HG03103 (cell line): Measurements from ENCODE around the gene GAL.

Experiments used
- ATAC-seq: cut with Tn5 transposase; IDR thresholded peaks from one replicate; pipeline ENCODE4 v1.9.1; 2021; ENCODE audit warnings: low read depth; ENCODE audit not compliant: unreplicated experiment

Gene GAL

DNA sequence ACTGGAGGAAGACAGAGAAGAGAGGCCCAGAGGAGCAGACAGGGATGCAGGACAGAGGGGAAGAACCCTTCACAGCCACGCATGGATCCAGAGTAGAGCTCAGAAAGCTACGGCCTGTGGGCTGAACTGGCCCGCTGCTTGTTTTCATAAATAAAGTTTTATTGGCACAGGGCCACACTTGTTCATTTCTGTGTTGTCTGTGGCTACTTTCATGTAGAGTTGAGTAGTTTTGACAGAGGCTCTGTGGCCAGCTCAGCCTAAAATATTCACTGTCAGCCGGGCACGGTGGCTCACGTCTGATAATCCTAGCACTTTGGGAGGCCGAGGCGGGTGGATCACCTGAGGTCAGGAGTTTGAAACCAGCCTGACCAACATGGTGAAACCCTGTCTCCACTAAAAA is 26.2 kb upstream of the GAL start:
- no peak for ATAC-seq

DNA sequence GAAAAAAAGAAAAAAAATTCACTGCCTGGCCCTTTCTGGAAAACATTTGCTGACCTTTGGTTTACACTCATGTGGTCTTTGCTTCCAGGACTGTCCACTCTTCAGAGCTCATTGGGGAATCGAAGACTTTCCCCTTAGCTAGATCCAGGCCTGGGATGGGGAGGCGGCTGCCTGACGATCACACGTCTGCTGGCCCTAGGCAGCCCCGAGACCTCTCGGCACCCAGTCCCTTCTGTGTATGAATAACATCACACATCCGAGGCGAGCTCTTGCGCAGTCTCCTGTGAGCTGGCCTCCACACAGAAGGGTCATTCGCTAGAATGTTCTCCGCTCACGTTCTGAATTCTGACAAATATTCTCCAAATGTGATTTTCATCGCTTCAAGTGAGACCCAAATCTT is 25.7 kb upstream of the GAL start:
- no peak for ATAC-seq

DNA sequence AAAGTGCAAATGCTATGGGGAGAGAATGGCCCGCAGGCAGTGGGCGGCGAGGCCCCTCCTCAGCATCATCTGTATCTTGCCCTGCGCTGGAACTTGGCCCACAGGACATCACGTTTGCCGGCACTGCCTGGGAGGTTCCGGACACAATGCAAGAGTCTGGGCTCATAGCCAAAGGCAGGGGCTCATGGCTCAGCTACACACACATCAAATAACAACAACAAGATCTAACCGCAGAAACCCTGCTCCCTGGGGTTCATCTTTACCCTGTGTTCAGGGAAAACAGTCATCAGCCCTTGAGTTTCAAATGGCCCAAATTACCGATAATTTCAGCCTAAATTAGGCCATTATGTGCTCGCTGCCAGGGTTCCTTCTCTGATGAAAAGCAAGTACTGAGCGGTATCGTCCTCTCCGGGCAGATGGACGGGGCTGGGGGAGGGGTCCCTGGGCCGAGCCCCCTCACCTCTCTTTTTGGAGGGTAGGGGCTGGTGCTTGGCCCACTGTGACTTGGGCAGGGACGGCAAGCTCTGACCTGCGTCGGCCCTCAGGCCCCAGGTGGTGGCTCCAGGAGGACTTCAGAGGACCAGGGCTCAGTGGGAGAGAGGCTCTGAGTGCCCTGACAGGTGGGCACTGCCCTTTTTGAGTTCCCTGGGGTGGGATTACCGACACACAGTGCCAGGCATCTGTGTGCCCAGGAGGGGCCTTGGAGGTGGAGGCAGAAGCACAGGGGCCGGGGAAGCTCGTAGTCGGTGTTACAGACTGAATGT is 25.0 kb upstream of the GAL start:
- ATAC-seq, result no peak

DNA sequence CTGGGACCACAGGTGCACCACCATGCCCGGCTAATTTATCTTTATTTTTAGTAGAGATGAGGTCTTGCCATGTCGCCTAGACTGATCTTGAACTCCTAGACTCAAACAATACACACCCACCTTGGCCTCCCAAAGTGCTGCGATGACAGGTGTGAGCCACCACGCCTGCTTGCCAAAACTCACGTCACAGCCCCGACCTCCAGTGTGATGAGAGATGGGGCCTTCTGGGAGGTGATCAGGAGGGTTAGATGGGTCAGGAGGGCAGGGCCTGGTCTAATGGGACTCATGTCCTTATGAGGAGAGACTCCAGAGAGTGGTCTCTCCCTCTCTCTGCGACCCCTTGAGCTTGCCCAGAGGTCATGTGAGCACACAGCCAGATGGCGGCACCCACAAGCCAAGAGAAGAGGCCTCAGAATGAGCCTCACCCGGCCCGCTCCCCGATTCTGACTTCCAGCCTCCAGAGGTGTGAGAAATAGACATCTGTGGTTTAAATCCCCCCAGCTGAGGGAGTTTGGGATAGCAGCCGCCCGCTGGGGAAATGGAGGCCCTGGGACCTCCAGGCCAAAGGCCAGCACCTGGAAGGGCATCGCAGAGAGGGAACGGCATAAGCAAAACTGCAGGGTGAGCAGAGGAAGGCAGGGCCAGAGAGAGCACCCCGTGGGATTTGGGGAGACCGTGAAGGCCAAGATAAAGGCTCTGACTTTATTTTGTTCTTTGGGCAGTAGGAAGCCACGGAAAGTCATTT is 24.1 kb upstream of the GAL start:
- no peak for ATAC-seq

DNA sequence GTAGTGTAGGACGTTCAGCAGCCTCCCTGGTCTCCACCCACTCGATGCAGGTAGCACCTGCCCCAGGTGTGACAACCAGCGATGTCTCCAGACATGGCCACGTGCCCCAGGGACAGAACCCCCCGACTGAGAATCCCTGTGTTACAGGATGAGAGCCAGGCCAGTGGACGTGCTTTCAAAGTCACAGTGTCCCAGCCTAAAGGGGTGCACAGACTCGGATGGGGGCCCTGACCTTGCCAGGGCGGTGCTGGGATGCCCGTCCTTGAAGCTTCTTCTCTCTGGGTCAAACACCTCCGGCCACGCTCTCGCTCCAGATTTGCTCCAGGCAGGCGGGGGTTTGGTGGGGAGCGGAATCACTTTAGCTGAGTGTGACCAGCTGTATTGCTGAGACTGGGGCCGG is 23.3 kb upstream of the GAL start:
- ATAC-seq, result no peak

DNA sequence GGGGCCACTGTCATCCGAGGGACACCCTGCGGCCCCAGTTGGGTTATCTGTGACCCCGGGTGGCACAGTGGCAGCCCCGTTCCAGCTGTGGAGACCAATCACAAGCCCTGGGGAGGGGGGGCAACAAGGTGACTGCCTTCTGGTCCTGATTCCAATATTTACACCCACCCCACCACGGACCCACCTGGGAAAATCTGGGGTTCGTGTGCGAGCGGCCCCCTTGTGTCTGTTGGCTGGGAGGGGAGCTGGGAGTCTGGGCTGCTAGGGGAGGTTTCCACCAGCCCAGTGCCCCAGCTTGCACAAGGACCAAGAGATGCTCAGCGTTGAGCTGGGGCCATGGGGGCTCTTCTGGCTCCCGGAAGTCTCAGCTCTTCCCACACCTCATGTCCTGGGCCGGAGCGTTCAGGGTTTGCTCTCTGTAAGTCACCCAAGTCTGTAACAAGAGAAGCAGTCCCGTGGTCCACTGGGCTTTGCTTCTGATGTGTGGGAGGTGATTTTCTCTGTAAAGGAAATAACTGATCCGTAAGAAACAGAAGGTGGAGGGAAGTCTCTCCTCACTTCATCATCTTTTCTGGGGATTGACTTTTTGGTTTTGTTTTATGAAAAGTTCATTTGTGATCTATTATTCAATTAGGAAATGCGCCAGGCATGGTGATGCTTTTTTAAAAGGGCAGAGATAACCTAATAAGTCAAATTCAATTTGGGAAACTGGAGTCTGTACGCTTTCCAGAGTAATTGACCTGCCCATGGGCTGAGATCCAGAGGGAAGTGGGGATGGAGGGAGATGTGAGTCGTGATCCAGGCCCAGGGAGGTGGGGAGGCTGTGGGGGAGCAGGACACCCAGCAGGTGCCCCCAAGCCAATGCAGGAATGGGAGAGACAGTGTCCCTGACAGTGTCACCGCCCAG is 22.4 kb upstream of the GAL start:
- no peak for ATAC-seq

DNA sequence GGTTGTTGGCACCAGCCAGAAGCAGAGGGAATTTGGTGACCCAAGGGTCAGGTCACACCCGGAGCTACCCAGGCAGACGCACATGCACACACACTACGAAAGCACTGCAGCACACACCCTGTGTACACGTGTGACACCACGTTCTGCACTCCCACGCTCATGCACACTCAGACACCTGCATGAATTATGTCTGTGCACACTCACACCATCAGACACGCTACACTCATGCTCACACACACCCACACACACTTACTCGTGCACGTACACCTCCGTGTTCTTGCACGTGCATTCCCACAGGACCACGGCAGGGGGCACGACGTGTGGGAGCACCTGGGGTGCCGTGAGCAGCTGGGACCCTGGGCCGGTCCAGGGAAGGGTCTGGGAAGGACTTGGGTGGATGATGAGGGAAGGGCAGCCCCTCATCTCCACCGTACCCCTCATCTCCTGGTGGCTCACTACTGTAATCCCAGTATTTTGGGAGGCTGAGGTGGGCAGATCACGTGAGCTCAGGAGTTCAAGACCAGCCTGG is 20.8 kb upstream of the GAL start:
- ATAC-seq, result no peak

DNA sequence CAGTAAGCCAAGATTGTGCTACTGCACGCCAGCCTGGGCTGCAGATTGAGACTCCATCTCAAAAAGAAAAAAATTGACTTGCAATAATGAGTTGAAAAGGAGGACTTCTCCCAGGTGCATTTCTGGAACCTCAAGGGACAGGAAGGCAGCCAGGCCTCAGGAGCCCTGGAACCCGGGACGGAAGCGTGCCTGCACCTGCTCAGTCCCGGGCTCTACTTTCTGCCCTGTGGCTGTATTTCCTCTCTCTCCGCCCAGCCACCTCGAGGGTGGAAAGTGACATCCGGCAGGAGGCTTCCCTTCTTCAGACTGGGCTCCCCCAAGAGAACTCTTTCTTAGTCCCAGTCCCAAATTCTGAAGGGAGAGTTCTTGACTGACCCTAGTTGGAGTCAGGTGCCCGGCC is 20.2 kb upstream of the GAL start:
- no peak for ATAC-seq

DNA sequence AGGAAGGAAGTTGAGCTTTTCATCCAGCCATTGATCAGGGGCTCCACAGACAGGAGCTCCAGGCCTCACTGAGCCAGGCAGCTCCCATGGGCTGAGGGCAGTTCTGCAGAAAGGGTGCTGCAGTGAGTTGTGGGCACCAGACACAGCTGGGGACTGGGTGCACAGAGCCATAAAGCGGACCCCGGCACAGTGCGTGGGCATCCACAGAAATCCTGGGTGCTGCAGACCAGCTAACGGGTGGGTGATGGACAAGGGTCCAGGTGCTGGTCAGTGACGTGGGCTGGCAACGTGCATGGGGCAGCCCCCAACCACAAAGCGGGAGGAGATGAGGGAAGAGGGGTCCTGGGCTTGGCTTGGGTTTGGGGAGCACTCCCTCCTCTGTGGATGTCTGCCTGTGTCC is 19.4 kb upstream of the GAL start:
- no peak for ATAC-seq

DNA sequence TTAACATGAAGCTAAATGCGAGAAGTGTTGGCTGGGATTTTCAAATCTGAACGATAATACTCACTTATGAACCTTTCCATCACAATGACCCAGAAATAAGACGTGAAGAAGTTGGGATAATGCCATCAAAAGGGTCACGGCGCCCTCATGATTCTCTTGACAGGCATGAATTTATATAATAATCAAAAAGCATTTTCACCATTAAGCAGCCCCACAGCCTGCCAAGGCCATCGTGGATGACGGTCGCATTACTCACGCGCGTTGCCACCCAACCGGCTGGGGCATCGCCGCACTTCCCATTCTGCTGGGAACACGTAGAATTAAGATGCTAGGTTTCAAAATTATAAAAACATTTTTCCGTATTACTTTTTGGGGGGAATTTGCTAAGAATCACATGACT is 18.9 kb upstream of the GAL start:
- ATAC-seq, result no peak

DNA sequence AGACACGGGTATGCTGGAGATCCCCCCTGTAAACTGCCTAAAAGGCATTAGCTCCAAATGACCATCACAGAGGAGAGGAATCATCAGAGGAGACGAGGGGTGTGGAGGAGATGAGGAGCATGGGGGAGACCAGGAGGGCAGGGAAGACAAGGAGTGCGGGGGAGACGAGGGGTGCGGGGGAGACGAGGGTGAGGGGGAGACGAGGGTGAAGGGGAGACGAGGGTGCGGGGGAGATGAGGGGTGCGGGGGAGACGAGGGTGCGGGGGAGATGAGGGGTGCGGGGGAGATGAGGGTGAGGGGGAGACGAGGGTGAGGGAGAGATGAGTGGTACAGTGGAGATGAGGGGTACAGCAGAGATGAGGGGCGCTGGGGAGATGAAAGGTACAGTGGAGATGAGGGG is 17.5 kb upstream of the GAL start:
- no peak for ATAC-seq

DNA sequence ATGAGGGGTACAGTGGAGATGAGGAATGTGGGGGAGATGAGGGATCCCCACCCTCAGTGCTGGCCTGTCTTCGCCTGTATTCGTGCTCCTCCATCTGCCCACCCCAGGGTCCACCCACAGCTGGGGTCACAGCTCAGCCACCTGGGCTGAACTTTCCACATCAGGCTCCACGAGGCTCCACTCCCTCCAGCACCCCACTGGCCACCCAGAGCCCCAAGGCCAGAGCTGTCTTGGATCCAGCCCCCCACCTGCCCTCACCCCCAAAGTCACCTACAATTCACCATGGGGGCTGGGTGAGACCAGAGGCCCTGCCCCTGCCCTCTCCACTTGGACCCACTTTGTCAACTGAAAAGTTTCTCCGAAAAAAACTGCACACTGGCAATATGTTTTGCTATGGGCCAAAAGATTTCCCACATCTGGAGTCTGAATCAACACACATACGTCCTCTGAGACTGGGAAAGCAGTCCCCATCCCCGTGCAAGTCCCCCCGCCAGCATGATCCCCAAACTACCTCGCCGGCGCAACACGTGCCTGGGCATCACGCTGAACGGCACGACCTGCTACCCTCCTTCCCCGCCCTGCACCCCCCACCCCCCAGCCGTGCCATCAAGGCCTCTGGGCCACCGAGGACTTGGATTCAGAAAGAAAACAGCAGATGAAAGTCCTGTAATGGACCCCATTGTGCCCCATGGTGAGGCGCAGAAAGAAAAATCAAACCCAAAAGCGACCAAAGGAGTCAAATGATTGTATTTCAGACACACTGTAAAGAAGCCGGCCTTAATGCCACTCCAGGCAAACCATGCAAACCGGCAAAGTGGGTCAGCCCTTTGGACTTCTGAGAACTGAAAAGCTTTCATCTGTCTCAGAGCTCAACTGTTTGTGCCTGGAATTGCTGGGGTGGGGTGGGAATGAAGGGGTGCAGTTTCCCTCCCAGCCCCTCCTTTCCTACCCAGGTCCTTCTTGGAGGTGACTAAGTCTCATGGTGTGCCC is 16.5 kb upstream of the GAL start:
- ATAC-seq, result no peak

DNA sequence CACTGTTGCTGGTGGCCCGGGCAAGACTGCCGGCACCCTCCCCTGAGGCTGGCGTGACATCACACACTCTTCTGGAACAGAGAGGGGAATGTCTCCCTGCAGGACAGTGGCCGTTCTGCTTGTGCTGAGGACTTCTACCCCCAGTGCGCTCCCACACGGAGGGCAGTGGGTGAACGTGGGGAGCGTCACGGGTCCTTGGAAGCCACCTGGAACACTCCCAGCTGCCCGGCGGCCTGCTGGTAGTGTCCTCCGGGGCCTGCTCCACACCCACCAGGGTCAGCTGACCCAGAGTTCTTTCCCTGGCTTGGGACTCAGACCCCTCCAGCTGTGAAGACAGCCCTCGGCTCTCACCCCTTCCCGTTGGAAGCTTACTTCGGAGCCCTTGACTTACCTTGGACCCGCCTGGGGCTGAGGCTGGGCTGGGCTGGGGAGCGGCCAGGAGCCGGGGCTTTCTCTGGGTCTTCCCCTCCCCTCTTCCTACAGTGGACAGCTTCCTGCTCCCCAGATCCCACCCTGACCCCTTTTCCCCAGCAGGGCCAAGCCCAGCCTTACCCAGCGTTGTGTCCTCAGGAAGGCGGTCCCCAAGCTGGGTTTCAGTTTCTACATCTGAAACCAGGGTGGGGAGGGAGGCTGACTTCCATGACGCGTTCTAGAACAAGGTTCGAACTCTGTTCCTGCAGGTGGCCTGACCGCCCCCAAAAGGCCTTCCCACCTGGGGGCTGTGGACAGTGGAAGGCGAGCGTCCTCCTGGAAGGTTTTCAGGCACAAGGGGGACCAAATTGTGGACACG is 14.8 kb upstream of the GAL start:
- ATAC-seq, result no peak

DNA sequence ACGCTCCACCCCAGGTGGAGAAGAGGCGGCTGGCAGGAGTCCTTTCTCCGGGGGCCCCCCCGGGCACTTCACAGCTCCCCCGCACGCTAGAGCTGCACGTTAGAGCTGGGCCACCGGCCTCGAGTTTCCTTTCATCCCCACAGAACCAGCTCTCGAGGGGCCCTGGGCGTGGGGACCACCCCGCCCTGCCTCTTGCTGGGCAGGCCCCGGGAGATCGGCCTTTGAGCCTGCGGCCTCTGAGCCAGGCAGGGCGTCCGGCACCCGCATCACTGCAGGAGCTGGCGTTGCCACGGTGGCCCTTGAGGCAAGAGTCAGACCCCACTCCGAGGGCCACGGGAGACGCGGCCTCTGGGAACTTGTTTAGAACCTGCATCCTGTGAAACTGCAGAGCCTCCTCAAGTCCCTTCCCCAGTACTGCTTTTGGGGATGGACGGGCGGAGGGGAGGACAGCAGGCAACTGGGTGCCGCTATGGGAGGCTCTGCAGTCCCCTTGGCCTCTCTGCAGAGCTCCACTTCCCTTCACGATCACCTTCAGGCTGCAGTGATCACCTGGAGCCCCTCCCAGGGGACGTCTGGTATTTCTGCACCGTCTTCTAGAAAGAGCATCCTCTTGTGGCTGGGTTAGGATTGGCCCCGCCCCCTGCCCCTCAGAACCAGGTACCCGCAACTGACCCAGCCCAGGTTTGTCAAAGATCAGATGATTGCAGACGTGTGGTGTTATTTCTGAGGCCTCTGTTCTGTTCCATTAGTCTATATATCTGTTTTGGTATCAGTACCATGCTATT is 13.9 kb upstream of the GAL start:
- ATAC-seq, result no peak

DNA sequence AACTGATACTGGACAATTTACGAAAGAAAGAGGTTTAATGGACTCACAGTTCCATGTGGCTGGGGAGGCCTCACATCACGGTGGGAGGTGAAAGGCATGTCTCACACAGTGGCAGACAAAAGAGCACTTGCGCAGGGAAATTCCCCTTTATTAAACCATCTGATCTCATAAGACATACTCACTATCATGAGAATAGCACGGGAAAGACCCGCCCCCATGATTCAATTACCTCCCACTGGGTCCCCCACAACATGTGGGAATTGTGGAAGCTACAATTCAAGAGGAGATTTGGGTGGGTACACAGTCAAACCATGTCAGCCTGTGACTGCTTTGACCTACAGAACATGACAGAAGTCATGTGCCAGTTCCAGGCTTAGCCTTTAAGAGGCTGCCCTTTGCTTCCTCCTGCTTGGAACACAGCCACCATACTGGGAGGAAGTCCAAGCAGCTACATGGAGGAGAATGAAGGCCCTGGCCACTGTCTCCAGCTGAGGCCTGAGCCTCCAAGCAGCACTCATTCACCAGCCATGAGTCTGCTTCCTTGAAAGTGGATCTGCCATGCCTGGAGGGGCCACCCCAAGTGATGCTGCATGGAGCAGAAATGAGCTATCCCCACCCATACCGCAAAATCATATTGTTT is 10.9 kb upstream of the GAL start:
- no peak for ATAC-seq

DNA sequence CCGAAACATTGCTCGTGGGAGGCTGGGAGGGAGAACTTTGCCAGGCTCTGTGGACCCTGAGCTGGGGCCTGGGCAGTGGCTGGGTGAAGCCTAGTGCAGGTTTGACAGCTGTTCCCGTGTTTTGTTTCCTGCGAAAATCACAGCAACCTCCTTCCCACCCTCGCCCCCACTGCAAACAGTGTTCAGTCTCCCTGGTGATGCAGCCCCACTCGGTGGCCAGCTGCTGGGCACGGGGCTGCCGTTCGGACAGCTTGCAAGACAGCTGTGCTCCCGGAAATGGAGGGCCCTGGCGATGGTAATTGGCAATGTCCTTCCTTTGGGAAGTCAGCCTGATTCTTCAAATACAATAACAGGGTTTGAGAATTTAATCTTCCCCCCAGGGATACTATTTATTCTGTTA is 10.4 kb upstream of the GAL start:
- no peak for ATAC-seq

DNA sequence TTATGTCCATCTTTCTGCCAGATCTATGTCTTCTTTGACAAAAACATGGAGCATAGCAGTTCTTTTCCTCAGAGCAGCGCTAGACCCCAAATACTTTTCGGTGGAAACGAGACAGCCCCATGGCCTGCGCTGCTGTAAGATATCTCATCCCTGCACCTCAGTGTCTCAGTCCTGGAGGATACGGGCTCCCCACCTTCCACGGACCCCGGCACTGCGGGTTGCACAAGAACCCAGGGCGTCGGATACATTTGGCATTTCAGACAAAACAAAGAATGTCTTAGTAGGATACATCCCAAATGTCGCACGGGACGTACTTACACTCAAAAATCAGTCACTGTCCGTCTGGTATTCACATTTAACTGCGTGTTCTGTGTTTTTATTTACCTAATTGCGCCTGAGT is 9.9 kb upstream of the GAL start:
- no peak for ATAC-seq

DNA sequence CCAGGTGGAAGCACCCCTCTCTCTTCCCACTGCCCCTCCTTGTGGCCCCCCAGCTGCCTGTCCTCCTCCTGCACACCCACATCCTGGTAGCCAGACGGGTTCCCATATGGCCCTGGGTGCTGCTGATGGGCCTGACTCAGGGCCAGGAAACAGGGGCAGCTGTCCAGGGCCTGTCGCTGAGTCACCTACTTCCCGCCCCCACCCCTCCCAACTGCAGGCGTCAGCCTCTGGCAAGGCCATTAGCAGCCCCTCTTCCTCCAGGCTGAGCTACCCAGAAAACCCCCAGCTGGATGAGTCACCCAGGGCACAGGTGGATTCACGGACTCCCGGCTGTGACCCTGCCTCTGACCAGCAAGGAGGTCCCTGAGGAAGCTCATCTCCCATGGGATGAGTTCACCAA is 6.9 kb upstream of the GAL start:
- ATAC-seq, result no peak
